Cardiac fibroblast (primary cell): ENCODE data around the gene MAGED4B.
A peak's percentile ranks its signal among the peaks of the same experiment; 100 is the strongest.
"Not testable (repeated sequence)": the region's sequence is repeated elsewhere in the genome, so short reads cannot be mapped to it uniquely, and the experiment has no call there.

Experiments
- DNase-seq, 2 donors: peaks; one replicate each; pipeline versions ENCODE4 v3.0.0 to v3.0.0-alpha.2; 2010; ENCODE audit warnings: low read depth in 2 of 2
- H3K4me3 ChIP-seq, 2 donors: replicated peaks in 1 of 2; 1 replicate in 1 of 2; 2 replicates in 1 of 2; pipeline ENCODE4 v1.5.1; 2011; ENCODE audit warnings: low read depth in 2 of 2, low read length in 2 of 2, mild to moderate bottlenecking in 2 of 2, moderate library complexity in 1 of 2
- CTCF ChIP-seq: IDR thresholded peaks from one replicate; pipeline ENCODE4 v1.5.1; 2011; ENCODE audit warnings: low read depth, mild to moderate bottlenecking, low read length, inconsistent platforms

Gene MAGED4B

GRCh38 chrX:52068666-52069640 lies at the start of gene MAGED4B:
TSS of gene MAGED4B (minus strand) at chrX:52069183. CDS start at chrX:52068172, 1,011 bp downstream.
- not testable (repeated sequence) for DNase-seq, H3K4me3 ChIP-seq

- H3K4me3 ChIP-seq = no peak overlapping the region
- no peak for TF ChIP-seq CTCF
- DNase-seq = no peak
Observed at GRCh38 chrX:52118262-52118661, 49.3 kb upstream of the MAGED4B start.

GRCh38 chrX:52082578-52082977 lies 13.6 kb upstream of the MAGED4B start:
- TF ChIP-seq CTCF = no peak
- DNase-seq = peak; percentile 12 to 25

GRCh38 chrX:52078131-52078530 lies 9.1 kb upstream of the MAGED4B start:
- no peak for TF ChIP-seq CTCF
- DNase-seq = no peak
- H3K4me3 ChIP-seq = no peak overlapping the region

More at GRCh38 chrX:52082578-52082977, 13.6 kb upstream of the MAGED4B start:
- H3K4me3 ChIP-seq = no peak overlapping the region

- not testable (repeated sequence) for DNase-seq, H3K4me3 ChIP-seq
Observed at GRCh38 chrX:52042288-52042687, 26.7 kb downstream of the MAGED4B start.

- DNase-seq = peak in 1 of 2 donors; percentile 0
Observed at GRCh38 chrX:52034211-52034610, 34.8 kb downstream of the MAGED4B start.

GRCh38 chrX:52031371-52031770 lies 37.6 kb downstream of the MAGED4B start:
- no peak for TF ChIP-seq CTCF
- no peak for DNase-seq
- no peak overlapping the region for H3K4me3 ChIP-seq

More at GRCh38 chrX:52034211-52034610, 34.8 kb downstream of the MAGED4B start:
- H3K4me3 ChIP-seq = no peak overlapping the region
- TF ChIP-seq CTCF = no peak
